GM20000 (cell line): ENCODE measurements around the gene RGS8.

ENCODE experiments used
- DNase-seq: peaks from one replicate; pipeline ENCODE4 v3.0.0; 2012; ENCODE audit warnings: low spot score
- CTCF ChIP-seq: IDR thresholded peaks from 2 replicates; pipeline ENCODE4 v1.5.1; 2012; ENCODE audit warnings: mild to moderate bottlenecking, control low read depth; ENCODE audit errors: extremely low read depth, missing control alignments

The RGS8 gene

GRCh38 chr1:182637769-182638168 lies 46.6 kb downstream of the RGS8 start:
- TF ChIP-seq CTCF = no peak
- no peak for DNase-seq

GRCh38 chr1:182635871-182636270 lies 48.5 kb downstream of the RGS8 start:
- DNase-seq = no peak
- TF ChIP-seq CTCF = no peak
